Muscle layer of duodenum (tissue), 2 donors: ENCODE measurements around the gene RNF113B.

ENCODE experiments used
- H3K27ac ChIP-seq: one replicate; pipeline ENCODE4 v1.7.0; 2013; ENCODE audit warnings: mild to moderate bottlenecking, low read length
- H3K27me3 ChIP-seq: one replicate; pipeline ENCODE4 v1.7.0; 2013; ENCODE audit warnings: low read depth, mild to moderate bottlenecking, control low read depth, low read length
- H3K36me3 ChIP-seq, 2 donors: one replicate each; pipeline ENCODE4 v1.7.0; 2013; ENCODE audit warnings: low read length in 2 of 2, control low read depth in 1 of 2, mild to moderate bottlenecking in 1 of 2; ENCODE audit not compliant: insufficient read depth in 2 of 2, control insufficient read depth in 1 of 2
- H3K4me1 ChIP-seq, 2 donors: one replicate each; pipeline ENCODE4 v1.7.0; 2013; ENCODE audit warnings: low read length in 2 of 2, mild to moderate bottlenecking in 2 of 2, control low read depth in 1 of 2, moderate library complexity in 1 of 2; ENCODE audit not compliant: insufficient read depth in 2 of 2, control insufficient read depth in 1 of 2
- H3K4me3 ChIP-seq, 2 donors: one replicate each; pipeline ENCODE4 v1.7.0; 2013; ENCODE audit warnings: low read length in 2 of 2, low read depth in 1 of 2, mild to moderate bottlenecking in 1 of 2
- H3K9me3 ChIP-seq, 2 donors: one replicate each; pipeline ENCODE4 v1.7.0; 2013; ENCODE audit warnings: low read length in 2 of 2, control low read depth in 1 of 2, mild to moderate bottlenecking in 1 of 2; ENCODE audit not compliant: control insufficient read depth in 1 of 2
- donor health status: healthy.

Gene RNF113B

GRCh38 chr13:98133946-98134345, 43.1 kb downstream of the RNF113B start:
- Histone ChIP-seq H3K27ac (no peak overlapping the region), H3K4me1 (no peaks in the 10 kb centered on the region), H3K4me3 (no peak overlapping the region), H3K36me3 (no peaks in the 10 kb centered on the region), H3K27me3 (no peaks in the 10 kb centered on the region), H3K9me3 (no peaks in the 10 kb centered on the region)

DNA sequence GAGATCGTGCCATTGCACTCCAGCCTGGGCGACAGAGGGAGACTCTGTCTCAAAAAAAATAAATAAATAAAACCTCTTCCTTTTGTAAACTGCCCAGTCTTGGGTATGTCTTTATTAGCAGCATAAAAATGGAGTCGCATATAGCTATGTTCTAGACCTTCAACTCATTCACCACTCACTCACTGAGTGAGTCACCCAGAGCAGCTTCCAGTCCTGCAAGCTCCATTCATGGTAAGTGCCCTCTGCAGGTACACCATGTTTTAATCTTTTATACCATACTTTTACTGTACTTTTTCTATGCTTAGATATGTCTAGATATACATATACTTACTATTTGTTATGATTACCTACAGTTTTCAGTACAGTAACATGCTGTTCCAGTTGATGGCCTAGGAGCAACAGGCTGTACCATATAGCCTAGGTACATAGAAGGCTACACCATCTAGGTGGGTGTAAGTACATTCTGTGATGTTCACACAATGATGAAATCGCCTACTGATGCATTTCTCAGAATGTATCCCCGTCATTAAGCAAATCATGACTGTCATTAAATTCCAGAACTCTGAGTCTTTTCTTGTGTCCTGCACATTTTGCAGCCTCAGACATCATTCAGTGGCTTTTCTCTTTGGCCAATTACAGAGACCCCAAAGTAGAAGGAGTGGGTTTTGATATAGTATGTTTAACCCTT, 47.9 kb downstream of the RNF113B start:
- no peaks in the 10 kb centered on the region for H3K27me3 ChIP-seq
- no peaks in the 10 kb centered on the region for H3K36me3 ChIP-seq
- H3K4me1 ChIP-seq, result no peaks in the 10 kb centered on the region
- H3K4me3 ChIP-seq, result no peak overlapping the region
- no peak overlapping the region for H3K27ac ChIP-seq
- H3K9me3 ChIP-seq, result no peaks in the 10 kb centered on the region
